HG03460 (cell line): ENCODE measurements around the gene ACADL.

Experiments
- ATAC-seq: cut with Tn5 transposase; IDR thresholded peaks from one replicate; pipeline ENCODE4 v1.9.1; 2021; ENCODE audit not compliant: unreplicated experiment

ACADL gene

GRCh38 chr2:210171309-210172218 lies 53.7 kb downstream of the ACADL start, which contains the start of gene KANSL1L:
Gene KANSL1L, minus strand, starts transcription at chr2:210171409. Its CDS starts 16,827 bp downstream, at chr2:210154582.
- peak; percentile 61 for ATAC-seq

- ATAC-seq, result peak; percentile 70
Observed at GRCh38 chr2:210170446-210171303, 54.6 kb downstream of the ACADL start.

GRCh38 chr2:210170196-210170445 lies 55.1 kb downstream of the ACADL start:
- no peak for ATAC-seq

- ATAC-seq, result peak; percentile 33
Observed at GRCh38 chr2:210169516-210170195, 55.6 kb downstream of the ACADL start.

- no peak for ATAC-seq
Observed at GRCh38 chr2:210167227-210167626, 58.0 kb downstream of the ACADL start.

- no peak for ATAC-seq
Observed at GRCh38 chr2:210162466-210163124, 62.7 kb downstream of the ACADL start.

- no peak for ATAC-seq
Observed at GRCh38 chr2:210159059-210159458, 66.2 kb downstream of the ACADL start.

GRCh38 chr2:210158236-210158635 lies 67.0 kb downstream of the ACADL start:
- no peak for ATAC-seq

- no peak for ATAC-seq
Observed at GRCh38 chr2:210157526-210157925, 67.7 kb downstream of the ACADL start.

GRCh38 chr2:210147614-210148013 lies 77.6 kb downstream of the ACADL start:
- ATAC-seq, result no peak
